Coronary artery (tissue), 2 donors: ENCODE data around the gene CHST13.

Experiments
- DNase-seq: peaks from one replicate; pipeline ENCODE4 v3.0.0-alpha.2; 2017; ENCODE audit warnings: low spot score
- H3K27ac ChIP-seq, 2 donors: fragments of 200-600 bp; sonication (generic); one replicate each; pipeline ENCODE4 v1.5.1; 2016 to 2019
- H3K4me3 ChIP-seq: fragments of 200-600 bp; sonication (generic); 2 replicates; pipeline ENCODE4 v1.5.1; 2016; ENCODE audit warnings: mild to moderate bottlenecking, moderate library complexity
- TF ChIP-seq, protein P1 (sequence below): fragments of 200-600 bp; sonication (generic); IDR thresholded peaks from one replicate; pipeline ENCODE4 v1.5.1; 2019; ENCODE audit warnings: antibody characterized with exemption

Gene CHST13

DNA sequence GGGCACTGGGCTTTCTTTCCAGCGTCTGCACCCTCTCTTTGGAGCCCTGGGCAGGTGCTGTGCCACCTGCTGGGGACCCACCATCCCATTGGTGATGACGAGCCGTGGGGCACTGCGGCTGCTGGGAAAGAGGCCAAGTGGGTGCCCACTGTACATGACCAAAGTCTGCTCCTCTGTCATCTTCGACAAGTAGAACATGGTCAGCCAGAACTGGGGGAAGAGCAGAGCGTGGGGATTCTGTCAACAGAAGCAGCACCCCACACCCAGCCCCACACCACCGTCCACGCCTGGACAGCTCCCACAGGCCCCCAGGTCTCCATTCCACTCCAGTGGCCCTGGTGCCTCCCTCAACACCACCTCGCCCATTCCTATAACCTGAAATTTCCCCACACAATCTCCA, 16.1 kb upstream of the CHST13 start:
- TF ChIP-seq, protein P1, sequence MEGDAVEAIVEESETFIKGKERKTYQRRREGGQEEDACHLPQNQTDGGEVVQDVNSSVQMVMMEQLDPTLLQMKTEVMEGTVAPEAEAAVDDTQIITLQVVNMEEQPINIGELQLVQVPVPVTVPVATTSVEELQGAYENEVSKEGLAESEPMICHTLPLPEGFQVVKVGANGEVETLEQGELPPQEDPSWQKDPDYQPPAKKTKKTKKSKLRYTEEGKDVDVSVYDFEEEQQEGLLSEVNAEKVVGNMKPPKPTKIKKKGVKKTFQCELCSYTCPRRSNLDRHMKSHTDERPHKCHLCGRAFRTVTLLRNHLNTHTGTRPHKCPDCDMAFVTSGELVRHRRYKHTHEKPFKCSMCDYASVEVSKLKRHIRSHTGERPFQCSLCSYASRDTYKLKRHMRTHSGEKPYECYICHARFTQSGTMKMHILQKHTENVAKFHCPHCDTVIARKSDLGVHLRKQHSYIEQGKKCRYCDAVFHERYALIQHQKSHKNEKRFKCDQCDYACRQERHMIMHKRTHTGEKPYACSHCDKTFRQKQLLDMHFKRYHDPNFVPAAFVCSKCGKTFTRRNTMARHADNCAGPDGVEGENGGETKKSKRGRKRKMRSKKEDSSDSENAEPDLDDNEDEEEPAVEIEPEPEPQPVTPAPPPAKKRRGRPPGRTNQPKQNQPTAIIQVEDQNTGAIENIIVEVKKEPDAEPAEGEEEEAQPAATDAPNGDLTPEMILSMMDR = no peak
- no peak overlapping the region for H3K27ac ChIP-seq
- no peak for DNase-seq
- no peak overlapping the region for H3K4me3 ChIP-seq

DNA sequence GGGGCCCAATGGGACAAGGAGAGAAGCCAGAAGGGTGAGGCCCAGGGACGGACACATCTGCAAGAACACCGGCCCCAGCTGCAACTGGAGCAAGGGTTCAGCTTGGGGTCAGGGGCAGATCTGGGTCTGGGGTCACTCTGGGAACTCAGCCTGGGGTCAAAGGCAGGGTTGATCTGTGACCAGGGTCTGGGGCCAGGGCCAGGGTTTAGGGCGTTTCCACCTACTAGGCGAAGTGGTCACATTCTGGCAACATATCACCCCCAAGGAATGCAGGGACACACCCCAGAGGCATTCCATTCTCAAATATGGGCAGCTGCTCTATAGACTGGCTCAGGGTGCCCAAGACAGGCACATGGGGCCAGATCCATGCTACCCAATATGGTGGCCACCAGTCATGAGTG, 15.4 kb upstream of the CHST13 start:
- H3K4me3 ChIP-seq = no peak overlapping the region
- no peak for DNase-seq
- no peak overlapping the region for H3K27ac ChIP-seq
- TF ChIP-seq, protein P1 = no peak

DNA sequence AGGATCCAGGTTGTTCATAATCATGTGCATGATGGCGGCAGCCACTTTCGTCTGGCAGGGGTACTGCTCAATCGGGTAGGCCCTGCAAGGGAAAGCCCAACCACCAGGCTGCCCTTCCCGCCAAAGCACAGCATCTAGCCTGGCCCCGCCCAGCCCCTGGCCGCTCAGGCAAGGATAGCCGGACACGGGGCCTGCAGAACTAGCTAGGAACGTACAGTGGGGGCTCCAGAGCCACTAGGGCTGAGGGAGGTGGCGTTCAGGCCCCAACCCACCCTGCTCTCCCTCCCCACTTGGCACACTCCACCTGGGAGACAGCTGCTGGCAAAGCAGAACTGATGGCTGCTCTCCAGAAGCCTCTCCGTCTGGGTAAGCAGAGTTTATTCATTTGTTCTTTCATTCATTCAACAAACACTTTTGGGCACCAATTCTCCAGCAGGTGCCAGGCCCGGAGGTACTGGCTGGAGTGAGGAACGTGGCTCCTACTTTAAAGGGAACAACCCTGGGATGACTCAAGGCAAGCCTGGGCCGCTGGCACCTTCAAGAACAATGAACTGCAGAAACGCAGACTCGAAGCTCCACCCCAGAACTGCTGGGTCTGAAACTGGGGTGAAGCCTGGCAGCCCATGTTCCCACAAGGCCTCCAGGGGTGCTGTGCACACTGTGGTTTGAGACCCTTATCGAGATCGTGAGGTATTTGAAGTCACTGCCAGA, 14.2 kb upstream of the CHST13 start:
- H3K27ac ChIP-seq = no peak overlapping the region
- TF ChIP-seq, protein P1 = no peak
- no peak for DNase-seq
- no peak overlapping the region for H3K4me3 ChIP-seq

DNA sequence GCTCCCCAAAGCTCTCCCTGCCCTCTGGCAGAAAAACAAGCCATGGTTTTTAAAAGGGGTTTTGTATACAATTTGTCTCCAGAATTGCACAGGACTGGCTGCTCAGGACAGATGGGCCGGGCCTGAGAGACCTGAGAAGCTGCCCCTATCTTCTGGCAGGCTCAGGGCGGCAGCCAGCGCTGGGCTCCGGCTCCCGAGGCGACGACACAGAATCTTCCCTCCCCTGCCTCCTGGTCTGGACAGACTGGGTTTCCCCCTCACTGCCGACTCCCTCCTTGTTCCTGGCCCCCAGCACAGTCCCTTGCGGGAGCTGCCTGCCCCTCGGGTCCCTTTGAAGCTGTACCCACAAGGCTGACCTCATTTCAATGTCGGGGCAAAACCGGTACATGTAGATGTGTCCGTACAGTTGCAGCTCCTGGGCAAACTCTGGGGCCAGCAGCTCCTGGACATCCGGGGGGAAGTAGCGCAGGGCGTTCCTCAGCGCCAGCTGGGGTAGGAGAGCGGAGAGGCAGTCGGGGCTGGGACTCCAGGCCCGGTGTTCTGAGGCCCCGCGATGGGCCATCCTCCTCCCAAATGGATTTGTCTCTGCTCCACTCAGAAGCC, 13.5 kb upstream of the CHST13 start:
- Histone ChIP-seq H3K4me3 (no peak overlapping the region), H3K27ac (no peak overlapping the region)
- no peak for DNase-seq
- TF ChIP-seq, protein P1 = no peak

DNA sequence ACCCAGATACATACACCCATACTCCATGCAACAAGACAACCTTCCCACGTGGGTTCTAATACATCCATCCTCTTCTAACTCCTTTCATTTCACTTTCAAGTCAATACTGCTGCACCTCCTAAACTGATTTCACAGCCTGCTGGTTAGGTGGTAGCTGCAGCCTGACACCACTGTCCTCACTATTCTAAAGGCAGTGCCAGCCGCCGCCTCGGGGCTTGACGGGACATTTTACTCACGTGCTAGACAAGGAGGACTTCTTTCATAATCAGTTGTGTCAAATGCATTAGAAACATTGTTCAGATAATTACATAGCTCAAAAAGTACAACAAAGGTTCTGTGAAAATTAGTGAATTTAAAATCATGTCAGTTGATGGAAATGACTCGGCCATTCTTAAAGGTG, 12.7 kb upstream of the CHST13 start:
- TF ChIP-seq, protein P1 = no peak
- Histone ChIP-seq H3K27ac (no peak overlapping the region), H3K4me3 (no peak overlapping the region)
- DNase-seq = no peak

DNA sequence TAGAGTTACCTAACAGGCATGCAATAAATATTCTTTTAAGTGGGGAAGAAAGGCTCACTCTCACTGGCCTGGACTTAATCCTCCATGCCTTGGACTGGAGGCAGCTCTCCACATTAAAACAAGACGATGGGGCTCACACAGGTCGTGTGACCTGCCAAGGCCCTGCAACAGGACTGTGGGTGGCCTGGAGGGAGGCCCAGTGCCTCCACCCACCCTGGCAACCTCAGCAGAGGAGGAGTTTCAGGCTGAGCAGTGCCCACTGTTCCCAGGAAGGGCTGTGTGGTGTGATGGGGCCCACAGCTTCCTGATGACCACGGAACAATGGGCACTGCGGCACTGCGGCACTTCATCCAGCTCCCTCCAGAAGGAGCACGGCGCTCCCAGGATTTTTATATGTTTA, 11.9 kb upstream of the CHST13 start:
- no peak for DNase-seq
- TF ChIP-seq, protein P1 = no peak
- H3K27ac ChIP-seq = no peak overlapping the region
- no peak overlapping the region for H3K4me3 ChIP-seq
